Measurements from ENCODE around the gene PTPN7. TPM values are rescaled to one million over a fixed set of nuclear protein-coding genes. Genes with fewer than 3 reads are reported as not detected.
"Not testable (repeated sequence)": the region's sequence is repeated elsewhere in the genome, so short reads cannot be mapped to it uniquely, and the experiment has no call there.

The PTPN7 gene
- total RNA-seq, 2 donors from 2014 or later = 1.8 to 4.7 TPM

DNA sequence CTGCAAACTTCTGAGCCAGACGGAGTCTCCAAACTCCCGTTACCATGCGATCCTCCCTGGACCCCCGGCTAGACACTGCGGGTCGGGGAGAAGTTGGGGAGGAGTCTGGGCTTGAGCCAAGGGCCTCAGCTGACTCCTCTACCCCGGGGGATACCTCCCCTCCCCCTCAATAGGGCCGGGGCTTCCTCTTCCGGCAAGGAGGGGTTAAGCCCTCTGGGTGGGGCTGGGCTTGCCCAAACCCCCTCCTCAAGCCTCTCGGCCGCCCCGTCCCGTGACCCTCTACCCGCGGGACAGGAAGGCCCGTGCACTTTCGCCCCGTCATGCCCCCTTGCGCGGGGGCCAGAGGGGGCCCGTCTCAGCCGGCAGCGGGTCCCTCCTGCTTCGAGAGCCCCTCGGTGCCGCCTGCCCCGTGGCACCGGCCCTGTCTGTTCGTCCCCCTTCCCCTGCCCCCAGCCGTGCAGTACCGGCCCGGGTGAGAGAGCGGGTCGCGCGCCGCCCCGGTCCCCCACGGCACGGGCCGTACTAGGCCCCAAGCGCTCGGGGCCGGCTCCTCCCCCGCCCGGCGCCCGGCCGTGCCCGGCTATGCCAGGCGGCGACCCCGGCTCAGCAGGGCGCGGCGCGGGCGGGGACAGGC is 16.5 kb downstream of the PTPN7 start:
- peak in 1 of 2 donors; percentile 49 for DNase-seq
- intact Hi-C loops (cut with DNase I, micrococcal nuclease) = no loop called here
- peak; percentile 75 for ATAC-seq

DNA sequence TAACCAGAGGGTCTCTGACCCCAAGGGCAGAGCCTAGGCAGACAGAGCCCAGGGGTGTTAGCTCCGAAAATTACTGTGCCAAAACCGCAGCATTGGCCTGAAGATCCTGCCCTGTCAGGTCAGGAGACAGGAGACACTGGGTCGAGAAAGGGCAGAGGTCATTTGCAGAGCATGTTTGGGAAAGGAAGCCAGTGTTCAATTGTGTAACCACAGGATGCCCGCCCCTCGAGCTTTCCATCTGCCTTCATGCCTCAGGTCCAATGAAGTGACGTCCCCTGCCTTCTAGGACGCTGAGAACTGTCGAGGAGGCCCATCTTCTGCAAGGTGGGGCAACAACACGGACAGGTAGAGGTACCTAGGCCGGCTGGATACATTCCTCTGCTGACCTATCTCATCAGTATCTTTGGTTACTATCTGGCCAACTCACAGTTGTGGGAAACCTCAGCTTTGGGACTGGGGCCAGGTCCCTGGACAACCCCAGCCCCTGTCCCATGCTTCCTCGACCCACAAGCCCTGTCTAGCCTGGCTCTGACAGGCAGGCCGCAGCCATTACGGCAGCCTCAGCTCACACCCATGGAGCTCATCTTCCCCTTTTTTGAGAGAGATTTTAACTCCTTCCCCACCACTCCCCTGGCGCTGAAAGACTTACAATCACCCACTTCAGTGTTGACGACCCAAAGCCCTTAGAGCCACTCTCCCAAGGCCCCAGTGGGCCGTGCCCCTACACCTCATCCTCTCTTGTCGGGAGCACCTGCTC is 17.2 kb downstream of the PTPN7 start:
- intact Hi-C loops (cut with DNase I, micrococcal nuclease) = no loop called here
- ATAC-seq (peak; percentile 45), DNase-seq (no peak)

DNA sequence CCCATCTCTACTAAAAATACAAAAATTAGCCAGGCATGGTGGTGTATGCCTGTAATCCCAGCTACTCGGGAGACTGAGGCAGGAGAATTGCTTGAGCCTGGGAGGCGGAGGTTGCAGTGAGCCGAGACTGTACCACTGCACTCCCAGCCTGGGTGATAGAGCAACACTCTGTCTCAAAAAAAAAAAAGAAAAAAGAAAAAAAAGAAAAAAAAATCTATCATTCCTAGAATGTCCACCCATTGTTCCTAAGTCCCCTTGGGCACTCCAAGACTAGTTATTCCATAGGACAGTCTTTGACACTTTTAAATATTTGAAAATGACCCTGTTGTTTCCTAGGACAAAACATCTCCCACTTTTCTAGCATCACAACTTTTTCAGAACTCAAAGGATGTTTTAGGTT is 18.9 kb downstream of the PTPN7 start:
- ATAC-seq; DNase-seq; intact Hi-C loops (cut with DNase I, micrococcal nuclease): not testable (repeated sequence)

DNA sequence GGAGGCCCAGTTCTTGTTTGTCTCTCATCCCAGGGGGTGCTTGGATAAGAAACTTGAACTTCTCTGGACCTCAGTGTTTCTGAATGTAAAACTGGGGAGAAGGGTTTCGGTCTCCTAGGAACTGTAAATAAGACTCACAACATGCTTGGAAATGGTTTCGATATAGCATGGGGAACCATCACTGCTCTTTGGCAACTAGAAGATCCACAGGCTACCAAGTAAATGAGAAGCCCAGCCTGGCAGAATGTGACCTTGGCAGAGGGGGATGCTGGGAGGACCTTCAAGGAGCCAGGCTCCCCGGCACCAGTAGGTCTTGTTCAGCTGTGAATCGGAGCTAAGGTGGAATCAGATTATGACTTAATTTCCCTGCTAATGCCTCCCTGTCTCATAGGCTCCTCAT is 19.6 kb downstream of the PTPN7 start:
- no peak for ATAC-seq
- intact Hi-C loops (cut with DNase I, micrococcal nuclease) = no loop called here
- no peak for DNase-seq

DNA sequence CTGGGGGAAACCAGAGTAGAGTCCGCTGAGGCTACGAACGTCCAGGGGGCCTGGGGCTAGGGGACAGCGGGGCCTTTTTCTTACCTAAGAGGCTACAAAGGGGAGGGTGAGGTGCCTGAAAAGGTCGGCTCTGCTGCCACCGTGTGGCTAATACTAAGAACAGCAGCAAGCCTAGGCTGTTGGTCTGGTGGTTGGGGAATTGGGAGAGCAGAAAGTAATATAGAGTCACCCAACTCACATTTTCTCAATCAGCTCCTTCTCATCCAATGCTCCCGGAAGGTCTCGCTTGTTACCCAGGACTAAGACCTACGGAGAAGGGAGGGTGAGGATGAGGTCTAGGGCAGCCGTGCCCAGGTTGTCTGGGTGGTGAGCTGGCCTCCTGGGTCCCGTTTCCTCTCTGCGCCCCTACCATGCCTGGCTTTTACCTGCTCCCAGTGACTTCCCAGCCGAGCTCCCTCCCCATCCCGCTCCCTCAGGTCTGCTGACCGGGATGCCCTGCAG is 25.1 kb downstream of the PTPN7 start:
- ATAC-seq (peak; percentile 79), DNase-seq (peak in 1 of 2 donors; percentile 46)
- intact Hi-C loops (cut with DNase I, micrococcal nuclease) = loop anchor here in 1 of 2 donors (5.0 kb wide), 1 partner anchor 128 kb away; no protein-coding TSS in a partner anchor

DNA sequence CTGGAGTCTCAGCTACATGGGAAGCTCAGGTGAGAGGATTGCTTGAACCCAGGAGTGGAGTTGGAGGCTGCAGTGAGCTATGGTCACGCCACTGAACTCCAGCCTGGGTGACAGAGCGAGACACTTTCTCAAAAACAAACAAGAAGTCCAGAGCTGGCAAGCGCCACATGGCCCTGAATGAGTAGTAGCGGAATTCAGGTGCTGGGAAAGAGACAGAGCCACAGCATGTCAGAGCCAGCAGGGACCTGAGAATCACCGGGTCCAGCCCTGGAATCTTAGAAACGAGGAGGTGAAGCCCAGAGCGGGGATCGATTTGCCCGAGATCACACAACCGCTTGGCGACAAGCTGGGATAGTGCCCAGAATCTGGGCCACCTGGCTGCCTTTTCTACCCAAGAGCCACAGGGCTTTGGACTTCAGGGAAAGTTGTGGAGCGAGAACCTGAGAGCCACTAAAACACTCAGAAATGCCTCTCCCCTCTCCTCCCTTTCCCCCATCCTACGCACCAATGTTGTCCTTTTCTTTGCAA is 25.7 kb downstream of the PTPN7 start:
- intact Hi-C loops (cut with DNase I, micrococcal nuclease) = loop anchor here (5.0 kb wide), 2 partner anchors 127 to 132 kb away; no protein-coding TSS in a partner anchor
- ATAC-seq (no peak), DNase-seq (no peak)

DNA sequence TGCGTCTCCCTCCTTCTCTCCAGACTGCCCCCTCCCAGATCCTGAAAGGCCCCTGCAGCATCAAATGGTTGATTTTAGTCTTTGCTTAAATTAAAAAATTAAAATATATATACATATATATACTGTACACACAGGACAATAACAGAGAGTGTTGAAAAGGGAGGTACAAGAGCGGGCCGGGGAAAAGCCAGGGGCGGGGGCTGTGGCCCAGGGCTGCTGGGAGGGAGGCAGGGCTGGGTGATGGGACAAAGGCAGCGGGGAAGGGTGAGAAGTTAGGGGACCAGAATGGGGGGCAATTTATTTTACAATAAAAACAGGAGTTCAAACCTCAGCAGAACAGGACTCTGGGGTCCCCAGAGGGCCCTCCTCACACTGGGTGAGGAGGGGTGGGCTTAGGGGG is 26.4 kb downstream of the PTPN7 start:
- ATAC-seq (no peak), DNase-seq (no peak)
- intact Hi-C loops (cut with DNase I, micrococcal nuclease) = loop anchor here in 1 of 2 donors (5.0 kb wide), 1 partner anchor 132 kb away; no protein-coding TSS in a partner anchor

DNA sequence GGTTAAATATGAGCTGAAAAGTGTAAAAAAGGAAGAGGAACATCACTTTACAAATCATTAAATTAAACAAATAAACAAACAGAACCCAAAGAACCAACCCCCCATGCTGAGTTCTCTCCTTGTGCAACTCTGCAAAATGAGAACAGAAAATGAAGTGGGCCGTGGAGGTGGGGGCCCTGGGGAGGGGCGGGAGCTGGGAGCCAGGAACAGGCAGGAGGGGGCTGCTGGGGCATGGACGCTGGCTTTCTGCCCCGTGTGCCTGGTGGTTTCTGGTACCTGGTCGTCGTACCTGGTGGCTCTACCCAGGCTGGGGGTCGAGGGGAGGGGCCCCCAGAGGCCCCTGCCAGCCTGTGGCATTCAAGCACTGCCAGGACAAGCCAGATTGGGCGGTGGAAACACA is 26.9 kb downstream of the PTPN7 start:
- ATAC-seq (no peak), DNase-seq (no peak)
- intact Hi-C loops (cut with DNase I, micrococcal nuclease) = loop anchor here in 1 of 2 donors (5.0 kb wide), 1 partner anchor 131 kb away; no protein-coding TSS in a partner anchor

DNA sequence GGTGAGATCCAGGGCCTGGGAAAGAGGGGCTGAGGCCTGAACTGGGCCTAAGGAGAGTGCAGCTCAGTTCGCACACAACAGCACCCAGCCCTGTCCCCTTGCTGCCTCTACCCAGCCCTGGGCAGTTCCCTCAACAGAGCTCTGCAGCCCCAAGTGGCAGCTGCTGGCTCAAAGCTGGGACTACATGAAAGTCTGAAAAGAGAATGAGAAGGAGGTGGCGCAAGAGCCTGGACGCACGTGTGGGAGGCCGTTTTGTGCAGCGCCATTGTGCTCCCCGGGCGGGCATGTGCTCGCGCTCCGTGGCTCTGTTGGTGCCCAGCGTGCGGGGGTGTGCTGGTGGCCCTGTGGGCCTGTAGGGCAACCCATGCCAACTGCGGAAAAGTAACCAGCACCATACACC is 27.4 kb downstream of the PTPN7 start:
- ATAC-seq (no peak), DNase-seq (no peak)
- intact Hi-C loops (cut with DNase I, micrococcal nuclease) = loop anchor here in 1 of 2 donors (5.0 kb wide), 1 partner anchor 131 kb away; no protein-coding TSS in a partner anchor

DNA sequence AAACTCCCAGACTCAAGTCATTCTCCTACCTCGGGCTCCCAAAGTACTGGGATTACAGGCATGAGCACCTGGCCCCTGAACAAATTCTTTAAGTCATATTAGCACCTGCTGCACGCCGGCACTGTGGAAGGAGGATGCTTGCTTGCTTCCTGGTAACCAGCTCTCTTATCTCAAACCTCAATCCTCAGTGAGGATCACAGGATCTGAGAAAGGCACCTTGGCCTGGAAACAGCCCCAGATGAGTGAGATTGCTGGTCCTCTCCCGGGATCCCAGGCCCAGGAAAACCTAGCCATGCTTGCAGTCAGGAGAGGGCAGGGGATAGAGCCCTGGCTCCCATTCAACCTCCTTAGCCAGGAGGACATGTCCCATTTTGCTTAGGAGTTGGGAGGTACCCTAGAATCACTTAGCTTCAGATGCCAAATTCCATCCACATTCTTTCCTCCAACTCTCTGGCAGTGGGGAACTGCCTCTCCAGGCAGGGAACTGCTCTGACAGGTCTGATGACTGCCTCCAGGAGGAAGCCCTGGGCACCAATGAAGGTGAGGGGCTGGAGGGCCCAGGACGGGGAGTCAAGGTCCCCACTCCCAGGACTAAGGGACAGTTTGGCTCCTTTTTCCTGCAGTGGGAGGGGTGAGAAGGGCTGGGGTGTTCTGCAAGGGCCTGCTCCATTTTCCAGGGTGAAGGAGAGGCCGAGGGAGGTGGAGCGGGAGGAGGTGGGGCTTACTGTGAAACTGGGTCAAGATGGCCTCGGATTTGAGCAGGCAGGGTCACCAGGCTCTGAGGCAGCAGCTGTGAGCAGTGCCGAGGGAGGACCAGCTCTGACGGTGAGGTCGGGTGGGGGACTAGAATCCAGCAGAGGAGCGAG is 28.2 kb downstream of the PTPN7 start:
- DNase-seq = peak in 1 of 2 donors; percentile 64
- intact Hi-C loops (cut with DNase I, micrococcal nuclease) = loop anchor here in 1 of 2 donors (5.0 kb wide), 1 partner anchor 130 kb away; no protein-coding TSS in a partner anchor

DNA sequence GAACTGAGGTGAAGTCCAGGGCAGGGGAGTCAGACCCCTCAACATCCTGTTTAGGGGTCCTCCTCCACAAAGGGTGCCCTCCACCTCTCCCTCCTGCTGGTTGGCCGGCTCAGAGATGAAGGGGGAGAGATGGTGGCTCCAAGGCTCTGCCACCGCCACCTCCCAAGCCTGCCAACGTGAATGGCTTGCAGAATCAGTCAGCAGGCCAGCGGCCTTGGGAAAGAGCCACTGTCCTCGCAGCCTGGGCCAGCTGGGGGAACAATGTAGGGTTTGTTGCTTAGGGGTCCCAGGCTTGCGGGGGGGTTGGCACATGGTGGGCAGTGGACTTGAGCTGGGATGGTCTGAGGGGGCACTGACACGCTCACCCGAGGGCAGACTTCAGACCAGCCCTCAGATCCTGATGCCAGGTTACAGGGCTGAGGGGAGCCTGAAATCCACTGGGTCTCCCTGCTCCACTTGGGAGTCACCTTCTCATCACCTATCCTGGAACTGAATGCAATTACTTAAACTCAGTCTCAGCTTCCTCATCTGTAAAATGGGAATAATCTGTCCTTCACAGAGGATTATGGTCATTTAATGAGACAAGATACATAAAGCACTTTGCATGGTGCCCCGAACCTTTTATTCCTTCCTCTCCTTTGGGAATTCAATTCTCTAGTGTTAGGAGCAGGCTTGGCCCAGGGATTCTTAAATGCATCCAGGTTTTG is 29.4 kb downstream of the PTPN7 start:
- intact Hi-C loops (cut with DNase I, micrococcal nuclease) = loop anchor here in 1 of 2 donors (5.0 kb wide), 1 partner anchor 129 kb away; no protein-coding TSS in a partner anchor
- ATAC-seq (no peak), DNase-seq (no peak)

More for the DNA sequence above, 28.2 kb downstream of the PTPN7 start:
- no peak for ATAC-seq

DNA sequence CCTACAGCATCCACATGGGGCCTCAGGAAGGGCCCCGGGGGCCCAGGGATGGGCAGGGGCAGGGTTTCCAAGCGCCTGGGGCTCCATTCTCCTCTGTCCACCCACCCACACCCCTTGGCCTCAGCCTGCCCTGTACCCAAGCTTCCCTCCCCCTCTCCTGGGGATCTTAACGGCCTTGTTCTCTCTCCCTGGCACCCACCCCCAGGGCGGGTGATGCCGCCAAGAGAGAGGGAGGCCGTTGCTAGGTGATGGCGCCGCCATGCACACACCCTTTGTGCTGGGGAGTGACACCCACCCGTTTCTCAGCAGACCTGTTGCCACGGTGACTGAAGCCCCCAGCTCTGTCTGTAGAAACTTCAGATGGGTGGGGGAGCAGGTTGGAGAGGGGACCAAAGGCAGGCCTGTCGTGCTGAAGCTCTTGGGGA is 30.1 kb downstream of the PTPN7 start:
- DNase-seq = no peak
- peak; percentile 5 for ATAC-seq
- intact Hi-C loops (cut with DNase I, micrococcal nuclease) = loop anchor here in 1 of 2 donors (5.0 kb wide), 1 partner anchor 128 kb away; no protein-coding TSS in a partner anchor

DNA sequence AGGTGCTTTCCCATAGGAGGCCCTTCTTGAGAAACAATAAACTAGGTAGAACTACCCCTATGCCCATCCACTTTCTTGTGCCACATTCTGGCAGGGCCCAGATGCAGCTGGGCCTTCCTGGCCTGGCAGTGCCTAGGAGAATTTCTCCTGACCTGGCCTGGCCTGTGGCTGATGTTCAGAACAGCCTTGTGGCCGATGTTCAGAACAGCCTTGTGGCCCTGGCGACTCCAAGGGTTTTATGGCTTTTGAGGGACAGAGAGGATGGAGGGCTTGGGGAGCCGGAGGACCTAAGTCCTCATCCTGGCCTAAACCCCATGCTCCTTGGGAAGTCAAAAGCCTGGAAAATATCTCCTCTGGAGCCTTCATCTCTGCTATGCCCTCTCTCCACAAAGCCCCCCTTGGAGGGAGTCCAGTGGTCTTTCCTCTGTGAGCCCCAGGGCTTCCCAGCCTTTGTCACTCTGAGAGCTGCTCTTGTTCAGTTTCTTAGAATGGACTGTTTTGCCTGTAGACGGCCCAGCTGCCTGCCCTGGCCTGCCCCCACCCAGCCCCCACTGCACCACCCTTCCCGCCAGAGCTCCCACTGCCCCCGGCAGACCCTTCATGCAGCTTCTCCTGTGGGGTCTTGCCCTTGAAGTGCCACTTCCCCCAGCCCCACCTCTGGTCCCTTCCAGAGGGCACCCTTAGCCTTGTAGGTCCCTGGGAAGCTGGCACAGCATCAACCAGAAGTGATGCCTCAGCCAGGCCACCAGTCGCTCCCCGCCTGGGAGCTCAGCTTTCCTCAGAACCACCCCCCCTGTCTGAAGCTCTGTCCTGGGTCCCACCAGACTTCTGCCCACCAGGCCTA is 30.7 kb downstream of the PTPN7 start:
- ATAC-seq (peak; percentile 9), DNase-seq (no peak)
- intact Hi-C loops (cut with DNase I, micrococcal nuclease) = loop anchor here in 1 of 2 donors (5.0 kb wide), 1 partner anchor 127 kb away; no protein-coding TSS in a partner anchor

DNA sequence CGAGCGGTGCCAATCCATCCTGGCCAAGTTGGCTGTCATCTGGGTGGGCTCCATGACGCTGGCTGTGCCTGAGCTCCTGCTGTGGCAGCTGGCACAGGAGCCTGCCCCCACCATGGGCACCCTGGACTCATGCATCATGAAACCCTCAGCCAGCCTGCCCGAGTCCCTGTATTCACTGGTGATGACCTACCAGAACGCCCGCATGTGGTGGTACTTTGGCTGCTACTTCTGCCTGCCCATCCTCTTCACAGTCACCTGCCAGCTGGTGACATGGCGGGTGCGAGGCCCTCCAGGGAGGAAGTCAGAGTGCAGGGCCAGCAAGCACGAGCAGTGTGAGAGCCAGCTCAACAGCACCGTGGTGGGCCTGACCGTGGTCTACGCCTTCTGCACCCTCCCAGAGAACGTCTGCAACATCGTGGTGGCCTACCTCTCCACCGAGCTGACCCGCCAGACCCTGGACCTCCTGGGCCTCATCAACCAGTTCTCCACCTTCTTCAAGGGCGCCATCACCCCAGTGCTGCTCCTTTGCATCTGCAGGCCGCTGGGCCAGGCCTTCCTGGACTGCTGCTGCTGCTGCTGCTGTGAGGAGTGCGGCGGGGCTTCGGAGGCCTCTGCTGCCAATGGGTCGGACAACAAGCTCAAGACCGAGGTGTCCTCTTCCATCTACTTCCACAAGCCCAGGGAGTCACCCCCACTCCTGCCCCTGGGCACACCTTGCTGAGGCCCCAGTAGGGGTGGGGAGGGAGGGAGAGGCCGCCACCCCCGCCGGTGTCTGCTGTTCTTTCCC is 32.4 kb downstream of the PTPN7 start:
- ATAC-seq (no peak), DNase-seq (no peak)
- intact Hi-C loops (cut with DNase I, micrococcal nuclease) = no loop called here

DNA sequence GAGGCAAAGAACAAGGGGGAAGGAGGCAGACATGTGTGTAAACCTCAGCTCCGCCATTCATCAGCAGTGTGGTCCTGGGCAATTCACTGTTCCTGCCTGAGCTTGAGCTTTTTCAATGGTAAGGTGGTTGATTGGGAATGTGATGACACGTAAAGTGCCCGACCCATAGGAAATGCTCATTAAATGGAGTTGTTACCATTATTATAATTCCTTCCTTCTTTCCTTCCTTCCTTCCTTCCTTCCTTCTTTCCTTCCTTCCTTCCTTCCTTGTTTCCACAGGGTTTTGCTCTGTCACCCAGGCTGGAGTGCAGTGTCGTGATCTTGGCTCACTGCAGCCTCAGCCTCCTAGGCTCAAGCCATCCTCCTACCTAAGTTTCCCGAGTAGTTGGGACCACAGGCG is 33.3 kb downstream of the PTPN7 start:
- intact Hi-C loops (cut with DNase I, micrococcal nuclease) = no loop called here
- no peak for DNase-seq
- ATAC-seq = no peak

DNA sequence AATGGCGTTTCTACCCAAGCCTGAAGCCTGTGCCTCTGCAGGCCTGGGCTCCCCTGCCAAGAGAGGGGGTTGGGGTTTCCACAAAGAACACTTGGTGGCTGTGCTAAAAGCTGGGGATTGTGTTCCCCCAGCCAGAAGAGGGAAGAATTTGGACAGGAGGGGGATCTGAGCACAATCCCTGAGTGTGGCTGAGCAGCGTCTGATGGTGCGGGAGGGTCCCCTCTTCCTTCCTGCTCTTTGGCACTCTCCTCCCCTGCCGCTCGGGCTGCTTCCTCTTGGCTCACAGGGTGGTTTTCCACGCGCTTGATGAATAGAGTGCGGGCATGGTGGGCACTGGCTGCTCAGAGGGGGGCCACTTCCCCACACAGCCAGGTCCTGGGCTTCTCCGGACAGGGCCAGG is 34.0 kb downstream of the PTPN7 start:
- DNase-seq (no peak), ATAC-seq (no peak)
- intact Hi-C loops (cut with DNase I, micrococcal nuclease) = no loop called here

Measured in left colon (tissue), 2 donors.